NT2/D1 (cell line): ENCODE data around the gene NT5DC1.

Source experiments
- DNase-seq: peaks from one replicate; pipeline ENCODE4 v3.0.0-alpha.2; 2011; ENCODE audit warnings: low read depth, low spot score
- H3K27me3 ChIP-seq: 2 replicates; pipeline ENCODE4 v1.6.0; 2011; ENCODE audit warnings: mild to moderate bottlenecking; ENCODE audit not compliant: insufficient read length, insufficient read depth
- H3K36me3 ChIP-seq: 2 replicates; pipeline ENCODE4 v1.6.1; 2011; ENCODE audit warnings: mild to moderate bottlenecking, low read length, mixed read lengths; ENCODE audit not compliant: insufficient read depth, insufficient read length
- H3K4me1 ChIP-seq: 2 replicates; pipeline ENCODE4 v1.5.1; 2011; ENCODE audit not compliant: insufficient read depth, insufficient read length
- H3K4me3 ChIP-seq: 2 replicates; pipeline ENCODE4 v1.5.1; 2011; ENCODE audit warnings: low read depth; ENCODE audit not compliant: insufficient read length
- H3K9ac ChIP-seq: 2 replicates; pipeline ENCODE4 v1.6.0; 2011; ENCODE audit warnings: low read depth; ENCODE audit not compliant: insufficient read length
- H3K9me3 ChIP-seq: 2 replicates; pipeline ENCODE4 v1.5.1; 2011; ENCODE audit warnings: mild to moderate bottlenecking, low read length; ENCODE audit not compliant: insufficient read depth
- SUZ12 ChIP-seq: IDR thresholded peaks from 2 replicates; pipeline ENCODE4 v1.6.1; 2011; ENCODE audit not compliant: insufficient read length, insufficient read depth; ENCODE audit errors: extremely low read depth
- YY1 ChIP-seq: IDR thresholded peaks from 2 replicates; pipeline ENCODE4 v1.6.1; 2011; ENCODE audit not compliant: insufficient read length, insufficient read depth
- ZNF274 ChIP-seq: IDR thresholded peaks from 2 replicates; pipeline ENCODE4 v1.6.1; 2011; ENCODE audit warnings: mild to moderate bottlenecking, low read depth, low read length

Gene NT5DC1

DNA sequence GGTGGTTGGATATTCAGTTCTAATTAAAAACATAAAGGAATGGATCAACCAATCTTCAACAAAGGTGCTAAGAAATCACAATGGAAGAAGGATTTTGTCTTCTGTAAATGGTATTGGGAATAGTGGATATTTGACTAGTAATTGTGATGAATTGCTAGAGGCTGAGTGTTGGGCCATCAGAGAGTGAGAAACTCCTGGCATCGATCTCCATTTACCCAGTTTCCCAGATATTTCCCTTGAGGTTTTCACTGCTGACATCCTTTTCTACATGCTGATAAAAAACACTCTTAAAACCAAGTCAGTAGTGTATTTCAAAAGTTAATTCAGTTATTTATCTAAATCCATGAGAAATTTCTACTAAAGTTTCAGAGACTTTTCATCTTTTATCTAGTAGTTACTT, 65.7 kb downstream of the NT5DC1 start:
- Histone ChIP-seq H3K9me3 (no peaks in the 10 kb centered on the region), H3K9ac (no peak overlapping the region), H3K27me3 (no peaks in the 10 kb centered on the region), H3K4me3 (no peak overlapping the region), H3K4me1 (no peaks in the 10 kb centered on the region), H3K36me3 (no peaks in the 10 kb centered on the region)
- no peak for TF ChIP-seq SUZ12
- no peak for TF ChIP-seq ZNF274
- no peak for TF ChIP-seq YY1
- no peak for DNase-seq

DNA sequence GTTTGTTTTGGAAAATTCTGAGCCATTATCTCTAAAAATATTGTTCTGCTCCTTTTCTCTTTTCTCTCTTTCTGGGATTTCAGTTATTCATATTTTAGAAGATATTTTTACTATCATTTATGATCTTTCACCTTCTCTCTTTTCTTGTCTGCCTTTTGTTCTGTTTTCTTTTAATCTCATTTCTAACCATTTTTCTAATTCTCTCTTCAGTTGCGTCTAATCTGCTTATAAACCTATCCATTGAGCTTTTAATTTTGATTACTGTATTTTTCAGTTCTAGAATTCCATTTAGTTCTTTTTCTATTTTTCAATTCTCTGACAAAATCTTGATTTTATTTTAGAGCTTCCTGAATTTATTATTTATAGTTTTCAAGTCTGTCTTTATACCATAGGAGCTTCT, 67.5 kb downstream of the NT5DC1 start:
- DNase-seq = no peak
- H3K27me3 ChIP-seq = no peaks in the 10 kb centered on the region
- H3K9me3 ChIP-seq = no peaks in the 10 kb centered on the region
- H3K36me3 ChIP-seq = no peaks in the 10 kb centered on the region
- TF ChIP-seq ZNF274 = no peak
- H3K4me3 ChIP-seq = no peak overlapping the region
- no peaks in the 10 kb centered on the region for H3K4me1 ChIP-seq
- no peak overlapping the region for H3K9ac ChIP-seq

DNA sequence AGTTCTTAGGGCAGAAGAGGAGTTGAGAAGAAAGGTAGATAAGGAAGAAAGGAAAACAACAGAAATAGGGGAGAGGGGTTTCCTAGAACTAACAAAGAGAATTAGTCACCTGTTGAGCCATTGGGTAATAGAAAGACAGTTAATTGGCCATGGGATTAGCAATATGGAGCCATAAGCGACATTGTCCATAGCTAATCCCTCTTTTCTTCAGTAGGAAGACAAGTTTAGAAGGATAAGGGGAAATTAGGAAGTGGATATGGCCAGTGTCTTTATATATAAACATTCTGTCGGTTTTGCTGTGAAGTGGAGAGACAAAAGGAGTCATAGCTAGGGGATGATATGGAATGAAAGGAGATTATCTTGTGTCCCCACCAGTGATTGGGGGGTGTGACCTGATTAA, 69.2 kb downstream of the NT5DC1 start:
- peaks cover 4% of the 10 kb centered on the region; the same call in 1 of the 2 replicates for H3K9me3 ChIP-seq
- no peak for DNase-seq
- H3K9ac ChIP-seq = no peak overlapping the region
- H3K4me1 ChIP-seq = no peaks in the 10 kb centered on the region
- H3K27me3 ChIP-seq = no peaks in the 10 kb centered on the region
- H3K4me3 ChIP-seq = no peak overlapping the region
- H3K36me3 ChIP-seq = no peaks in the 10 kb centered on the region
- no peak for TF ChIP-seq YY1
- TF ChIP-seq SUZ12 = no peak
- TF ChIP-seq ZNF274 = no peak

DNA sequence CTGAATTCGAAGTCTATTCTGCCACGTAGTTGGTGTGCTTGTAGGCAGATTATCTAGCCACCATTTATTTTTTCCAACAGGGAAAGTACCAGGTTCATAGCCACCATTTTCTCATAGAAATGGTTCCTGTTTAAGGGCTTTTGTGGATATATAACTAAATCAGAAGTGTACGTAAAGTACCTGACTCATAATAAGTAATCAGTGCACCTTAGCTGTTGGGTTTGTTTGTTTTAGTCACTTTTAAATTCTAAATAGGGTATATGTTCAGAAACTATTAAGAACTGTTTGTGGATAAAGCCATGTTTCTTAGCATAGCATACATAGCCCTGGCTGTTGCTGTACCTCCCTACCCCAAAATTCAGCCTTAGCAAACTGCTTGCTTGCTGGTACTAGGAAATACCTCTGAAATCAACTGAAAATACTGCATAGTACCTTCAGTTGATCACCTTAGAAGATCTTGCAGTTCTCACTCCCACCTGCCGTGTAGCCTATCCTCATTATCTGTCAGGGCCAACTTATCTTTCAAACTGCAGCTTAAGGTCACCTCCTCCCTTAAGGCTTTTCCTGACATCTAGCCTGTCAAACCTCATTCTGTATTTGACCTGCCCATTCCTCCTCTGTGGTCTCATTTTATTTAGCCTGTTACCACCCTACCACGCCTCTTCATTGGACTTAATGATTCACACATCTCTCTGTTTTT, 69.9 kb downstream of the NT5DC1 start:
- TF ChIP-seq ZNF274 = no peak
- TF ChIP-seq YY1 = no peak
- no peak for TF ChIP-seq SUZ12
- DNase-seq = no peak
- Histone ChIP-seq H3K4me3 (no peak overlapping the region), H3K36me3 (no peaks in the 10 kb centered on the region), H3K9ac (no peak overlapping the region), H3K27me3 (no peaks in the 10 kb centered on the region), H3K4me1 (no peaks in the 10 kb centered on the region), H3K9me3 (peaks cover 11% of the 10 kb centered on the region)

DNA sequence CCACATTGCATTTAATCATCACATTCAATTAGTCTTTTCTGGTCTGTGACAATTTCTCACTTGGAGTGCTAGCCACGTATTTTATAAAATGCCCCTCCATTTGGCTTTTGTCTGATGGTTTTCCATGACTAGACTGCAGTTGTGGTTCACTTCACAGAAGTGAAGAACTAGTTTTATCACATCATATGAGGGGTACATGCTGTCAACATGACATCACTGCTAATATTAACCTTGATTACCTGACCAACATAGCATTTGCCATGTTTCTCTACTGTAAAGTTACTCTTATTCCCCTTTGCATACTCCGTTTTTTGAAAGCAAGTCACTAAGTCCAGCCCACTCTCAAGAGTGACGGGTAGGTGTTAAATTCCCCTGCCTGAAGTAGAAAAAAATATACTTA, 73.3 kb downstream of the NT5DC1 start:
- no peak overlapping the region for H3K9ac ChIP-seq
- H3K9me3 ChIP-seq = peaks cover 12% of the 10 kb centered on the region
- no peak overlapping the region for H3K4me3 ChIP-seq
- no peak for DNase-seq
- no peaks in the 10 kb centered on the region for H3K36me3 ChIP-seq
- TF ChIP-seq YY1 (no peak), SUZ12 (no peak), ZNF274 (no peak)
- no peaks in the 10 kb centered on the region for H3K27me3 ChIP-seq
- H3K4me1 ChIP-seq = no peaks in the 10 kb centered on the region

DNA sequence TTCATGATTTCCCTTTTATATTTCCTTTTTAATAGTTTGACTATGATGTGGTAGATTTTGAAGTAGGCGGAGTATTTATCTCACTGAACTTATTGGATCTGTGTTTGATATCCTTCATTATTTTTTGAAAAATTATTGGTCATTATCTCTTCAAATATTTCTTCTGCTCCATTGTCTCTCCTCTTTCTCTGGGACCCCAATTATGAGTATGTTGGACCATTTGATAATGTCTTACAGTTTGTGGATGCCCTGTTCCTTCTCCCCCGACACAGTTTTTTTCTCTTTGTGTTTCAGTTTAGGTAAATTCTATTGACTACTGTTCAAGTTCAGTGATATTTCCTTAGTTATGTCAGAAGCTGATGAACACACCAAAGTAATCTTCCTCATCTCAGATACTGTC, 74.7 kb downstream of the NT5DC1 start:
- Histone ChIP-seq H3K9ac (no peak overlapping the region), H3K4me3 (no peak overlapping the region), H3K4me1 (no peaks in the 10 kb centered on the region), H3K9me3 (peaks cover 12% of the 10 kb centered on the region), H3K27me3 (no peaks in the 10 kb centered on the region), H3K36me3 (no peaks in the 10 kb centered on the region)
- TF ChIP-seq SUZ12 (no peak), ZNF274 (no peak), YY1 (no peak)
- no peak for DNase-seq

DNA sequence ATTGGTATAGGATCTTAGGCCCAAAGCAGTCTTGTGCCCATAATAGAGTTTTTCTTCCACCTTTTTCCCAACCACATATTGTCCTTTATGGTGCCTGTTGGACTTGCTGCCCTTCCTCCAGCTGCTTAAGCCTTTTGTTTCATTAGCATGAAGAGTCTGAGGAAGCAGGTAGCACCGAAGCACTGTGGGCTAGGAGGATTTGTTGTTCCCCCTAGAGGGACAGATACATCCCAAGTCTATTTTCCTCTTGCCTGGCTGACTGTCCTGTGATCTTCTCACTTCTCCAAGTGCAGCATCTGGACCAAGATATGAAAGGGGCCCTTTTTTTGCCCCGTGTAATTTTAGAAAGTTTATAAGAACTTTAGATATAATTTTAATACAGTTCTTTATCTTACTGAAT, 75.9 kb downstream of the NT5DC1 start:
- Histone ChIP-seq H3K9ac (no peak overlapping the region), H3K9me3 (peaks cover 12% of the 10 kb centered on the region), H3K4me3 (no peak overlapping the region), H3K4me1 (no peaks in the 10 kb centered on the region), H3K27me3 (no peaks in the 10 kb centered on the region), H3K36me3 (no peaks in the 10 kb centered on the region)
- TF ChIP-seq SUZ12 = no peak
- TF ChIP-seq YY1 = no peak
- no peak for TF ChIP-seq ZNF274
- DNase-seq = no peak
